ENCODE measurements around the gene ROR2.
"Not testable (repeated sequence)": the region's sequence is repeated elsewhere in the genome, so short reads cannot be mapped to it uniquely, and the experiment has no call there.

ROR2 gene

DNA sequence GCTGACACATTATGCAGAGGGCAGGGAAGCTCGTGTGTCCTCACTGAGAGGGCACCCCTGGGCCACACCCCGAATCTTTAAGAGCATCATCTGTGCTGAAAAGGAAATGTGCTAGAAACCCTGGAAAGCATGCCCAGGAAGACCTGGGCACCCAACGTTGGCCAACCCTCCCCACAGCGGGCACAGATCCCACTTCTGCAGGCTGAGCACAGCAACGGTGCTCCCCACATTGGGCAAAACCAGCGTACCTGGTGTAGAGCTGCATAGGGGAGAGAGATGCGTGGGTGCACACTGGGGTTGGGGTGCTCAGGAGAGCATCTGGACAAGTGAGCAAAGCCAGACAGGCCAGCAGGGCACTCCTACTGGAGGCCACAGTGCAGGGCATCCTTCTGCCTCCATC, 32.6 kb downstream of the ROR2 start:
- no peak for ATAC-seq
- DNase-seq = no peak
- H3K9me3 Mint-ChIP-seq = no peaks in the 10 kb centered on the region
- H3K27ac Mint-ChIP-seq = no peak overlapping the region
- H3K4me3 Mint-ChIP-seq = no peak overlapping the region
- peaks cover 35% of the 10 kb centered on the region for H3K27me3 Mint-ChIP-seq
- H3K4me1 Mint-ChIP-seq = no peaks in the 10 kb centered on the region

DNA sequence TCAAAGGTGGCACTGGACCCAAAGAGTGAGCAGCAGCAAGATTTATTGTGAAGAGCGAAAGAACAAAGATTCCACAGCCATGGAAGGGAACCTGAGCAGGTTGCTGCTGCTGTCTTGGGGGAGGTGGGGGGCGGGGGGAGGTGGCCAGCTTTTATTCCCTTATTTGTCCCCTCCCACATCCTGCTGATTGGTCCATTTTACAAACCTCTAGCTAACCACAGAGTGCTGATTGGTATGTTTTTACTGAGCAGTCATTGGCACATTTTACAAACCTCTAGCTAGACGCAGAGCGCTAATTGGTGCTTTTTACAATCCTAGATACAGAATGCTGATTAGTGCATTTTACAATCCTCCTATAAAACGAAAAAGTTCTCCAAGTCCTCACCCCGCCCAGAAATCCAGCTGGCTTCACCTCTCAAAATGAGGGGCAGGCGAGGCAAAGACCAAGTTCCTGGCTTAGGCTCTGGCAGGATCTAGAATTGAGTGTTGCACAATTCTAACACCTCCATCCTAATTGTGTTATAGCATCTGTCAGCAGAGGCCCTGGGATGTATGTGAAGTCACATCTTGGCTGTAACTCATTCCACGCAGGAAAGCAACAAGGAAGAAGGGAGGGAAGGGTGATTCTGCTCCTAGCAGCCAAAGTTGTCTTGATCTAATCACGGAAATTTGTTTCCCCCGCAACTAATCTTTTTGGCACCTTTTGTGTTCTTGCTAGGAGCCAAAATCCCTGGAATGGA, 34.3 kb downstream of the ROR2 start:
- Mint-ChIP-seq H3K4me3 (no peak overlapping the region), H3K27me3 (peaks cover 34% of the 10 kb centered on the region), H3K27ac (no peak overlapping the region), H3K9me3 (no peaks in the 10 kb centered on the region), H3K4me1 (no peaks in the 10 kb centered on the region)
- no peak for ATAC-seq
- no peak for DNase-seq

DNA sequence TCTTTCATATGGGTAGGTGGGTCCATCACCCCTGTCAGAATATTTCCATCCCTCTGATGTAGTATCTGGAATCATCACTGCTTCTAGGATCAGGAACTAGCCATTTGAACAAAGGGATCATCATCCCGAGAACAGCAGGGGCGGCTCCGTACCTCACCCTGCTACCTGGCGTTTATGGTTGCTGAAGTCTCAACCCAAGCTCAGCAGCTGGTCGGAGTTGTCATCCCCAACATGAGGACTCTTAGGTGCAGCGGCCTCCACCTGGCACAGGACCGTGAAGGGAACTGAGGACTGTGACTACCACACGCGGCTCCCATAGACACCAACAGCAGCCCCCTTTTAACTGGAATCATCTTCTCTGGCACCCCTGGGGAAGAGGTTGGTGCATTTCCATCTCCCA, 35.1 kb downstream of the ROR2 start:
- no peak overlapping the region for H3K4me3 Mint-ChIP-seq

DNA sequence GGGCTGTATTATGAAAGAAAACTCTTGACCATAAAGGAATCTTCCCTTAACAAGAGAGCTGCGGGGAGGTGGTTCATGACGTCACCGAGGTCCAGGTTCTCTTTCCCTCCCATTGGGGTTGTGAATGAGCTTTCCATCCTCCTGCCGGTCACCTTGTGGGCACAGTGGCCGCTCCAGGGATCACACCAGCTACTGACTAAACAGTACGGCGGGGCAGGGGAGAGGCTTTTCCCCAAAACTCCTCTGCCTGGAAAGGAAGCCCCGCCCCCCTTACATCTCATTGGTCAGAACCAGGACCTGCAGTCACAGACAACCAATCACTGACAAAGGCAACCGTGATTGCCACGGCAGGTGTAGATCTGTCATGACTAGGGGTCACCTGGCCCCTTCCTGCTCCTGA, 35.6 kb downstream of the ROR2 start:
- Mint-ChIP-seq H3K9me3 (no peaks in the 10 kb centered on the region), H3K27me3 (peaks cover 26% of the 10 kb centered on the region), H3K4me3 (no peak overlapping the region), H3K27ac (no peak overlapping the region), H3K4me1 (no peaks in the 10 kb centered on the region)
- ATAC-seq (no peak), DNase-seq (no peak)

More for the DNA sequence above, 35.1 kb downstream of the ROR2 start:
- H3K27ac Mint-ChIP-seq = peak overlapping the region in 1 of 2 donors; percentile 21
- ATAC-seq = no peak
- peaks cover 28% of the 10 kb centered on the region for H3K27me3 Mint-ChIP-seq
- DNase-seq = no peak
- no peaks in the 10 kb centered on the region for H3K4me1 Mint-ChIP-seq
- no peaks in the 10 kb centered on the region for H3K9me3 Mint-ChIP-seq

DNA sequence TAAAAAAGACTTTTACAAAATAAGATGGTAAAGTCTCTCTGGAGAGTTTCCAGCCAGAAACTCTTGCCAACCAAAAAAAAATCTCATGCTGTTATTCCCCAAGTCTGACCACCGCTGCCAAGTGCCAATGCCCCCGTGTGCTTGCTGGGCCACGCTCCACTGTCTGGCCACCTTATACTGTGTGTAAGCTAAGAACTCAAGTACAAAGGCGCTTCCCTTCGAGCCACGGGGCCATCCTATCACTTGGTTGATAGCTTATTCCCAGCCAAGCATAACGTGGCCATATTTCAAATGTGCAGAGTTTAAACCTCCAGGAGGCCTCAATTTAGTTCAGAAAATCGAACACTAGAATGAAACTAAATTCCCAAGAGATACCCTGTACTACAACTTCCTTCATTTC, 36.0 kb downstream of the ROR2 start:
- Mint-ChIP-seq H3K27me3 (peaks cover 22% of the 10 kb centered on the region), H3K4me3 (no peak overlapping the region), H3K27ac (no peak overlapping the region), H3K9me3 (no peaks in the 10 kb centered on the region), H3K4me1 (no peaks in the 10 kb centered on the region)
- ATAC-seq (no peak), DNase-seq (no peak)

DNA sequence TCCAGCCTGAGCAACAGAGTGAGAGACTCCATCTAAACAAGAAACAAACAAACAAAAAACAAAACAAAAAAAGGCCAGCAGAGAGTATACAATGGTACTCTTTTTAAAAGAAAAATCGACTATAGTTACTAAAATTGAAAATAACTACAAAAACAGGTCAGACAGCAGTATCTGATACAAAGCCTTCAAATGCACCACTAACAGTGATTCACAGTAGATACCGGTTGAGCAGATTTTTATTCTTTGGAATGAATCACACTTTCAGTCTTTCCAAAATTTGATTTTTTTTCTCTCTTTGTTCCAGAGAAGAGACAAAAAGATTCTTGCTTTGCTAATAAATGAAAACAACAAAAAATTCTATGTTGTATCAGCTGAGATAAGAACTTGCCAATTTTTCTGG, 36.9 kb downstream of the ROR2 start:
- no peaks in the 10 kb centered on the region for H3K4me1 Mint-ChIP-seq

DNA sequence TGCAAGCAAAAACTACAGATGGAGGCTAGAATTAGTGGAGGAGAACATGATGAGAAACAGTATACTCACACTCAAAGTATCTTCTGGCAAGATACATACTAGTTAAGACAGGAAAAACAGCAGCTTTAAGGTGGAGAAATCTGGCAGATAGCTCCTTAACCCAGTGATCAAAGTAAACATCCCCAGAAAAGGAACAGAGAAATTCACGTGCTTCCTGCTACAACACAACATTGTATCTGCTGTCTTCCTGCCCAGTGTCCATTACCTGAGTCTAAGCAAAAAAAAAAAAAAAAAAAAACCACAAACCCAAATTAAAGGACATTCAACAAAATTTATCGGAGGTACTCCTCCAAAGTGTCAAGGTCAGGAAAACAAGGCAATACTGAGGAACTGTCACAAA, 38.4 kb downstream of the ROR2 start:
- H3K4me1 Mint-ChIP-seq = peaks cover 12% of the 10 kb centered on the region
- DNase-seq = no peak
- ATAC-seq = no peak
- no peaks in the 10 kb centered on the region for H3K9me3 Mint-ChIP-seq
- H3K27ac Mint-ChIP-seq = no peak overlapping the region
- peaks cover 18% of the 10 kb centered on the region for H3K27me3 Mint-ChIP-seq
- no peak overlapping the region for H3K4me3 Mint-ChIP-seq

More for the DNA sequence above, 36.9 kb downstream of the ROR2 start:
- Mint-ChIP-seq H3K9me3 (no peaks in the 10 kb centered on the region), H3K27ac (no peak overlapping the region), H3K27me3 (peaks cover 19% of the 10 kb centered on the region), H3K4me3 (no peak overlapping the region)
- DNase-seq (no peak), ATAC-seq (no peak)

DNA sequence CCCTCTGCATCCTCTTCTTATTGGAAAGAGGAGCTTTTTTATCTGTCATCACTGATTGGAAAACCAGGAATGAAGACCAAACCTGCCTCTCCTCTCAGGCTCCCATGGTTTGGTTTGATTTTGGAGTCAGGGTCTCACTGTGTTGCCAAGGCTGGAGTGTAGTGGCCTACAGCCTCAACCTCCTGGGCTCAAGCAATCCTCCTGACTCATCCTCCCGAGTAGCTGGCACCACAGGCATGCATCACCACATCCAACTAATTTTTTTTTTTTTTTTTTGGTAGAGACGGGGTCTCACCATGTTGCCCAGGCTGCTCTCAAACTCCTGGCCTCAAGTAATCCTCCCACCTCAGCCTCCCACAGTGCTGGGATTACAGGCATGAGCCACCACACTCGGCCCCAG, 40.8 kb downstream of the ROR2 start:
- H3K9me3 Mint-ChIP-seq, H3K27ac Mint-ChIP-seq, ATAC-seq, H3K4me3 Mint-ChIP-seq, H3K27me3 Mint-ChIP-seq, DNase-seq: not testable (repeated sequence)
- H3K4me1 Mint-ChIP-seq = peaks cover 12% of the 10 kb centered on the region

DNA sequence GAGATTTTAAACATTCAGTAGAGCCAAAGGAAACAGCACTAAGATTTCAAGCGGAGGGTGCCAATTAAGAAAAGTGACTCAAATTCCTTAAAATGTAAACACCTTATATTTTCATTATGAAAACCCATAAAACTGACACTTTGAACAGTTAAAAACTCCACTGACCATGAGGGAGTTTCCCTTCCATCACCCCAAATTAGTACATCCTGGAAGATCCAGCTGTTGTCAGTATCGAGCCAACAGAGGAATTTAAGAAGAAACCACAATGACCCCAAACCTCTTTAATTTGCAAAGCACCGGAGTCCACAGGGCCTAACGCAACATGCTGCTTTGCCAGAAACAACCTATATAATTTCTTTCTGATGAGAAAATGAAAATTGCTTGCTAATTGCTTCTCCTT, 41.3 kb downstream of the ROR2 start:
- H3K27me3 Mint-ChIP-seq = no peaks in the 10 kb centered on the region
- peaks cover 12% of the 10 kb centered on the region for H3K4me1 Mint-ChIP-seq
- peak; percentile 36 for ATAC-seq

DNA sequence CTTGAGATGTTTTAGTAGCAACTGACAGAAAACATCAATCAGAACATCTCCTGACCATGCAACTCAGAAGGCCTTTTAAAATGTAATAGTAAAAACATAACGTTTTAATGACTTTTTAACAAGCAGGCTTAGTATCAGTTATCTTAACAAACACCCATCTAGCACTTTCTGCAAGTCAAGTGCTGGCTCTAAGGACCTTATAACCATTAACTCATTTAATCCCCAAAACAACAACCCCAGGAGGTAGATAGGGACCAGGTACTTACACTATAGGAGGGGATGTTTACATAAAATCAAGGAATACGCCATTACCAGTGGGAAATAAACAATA, 41.8 kb downstream of the ROR2 start:
- Mint-ChIP-seq H3K27me3 (no peaks in the 10 kb centered on the region), H3K27ac (no peak overlapping the region), H3K4me1 (peaks cover 12% of the 10 kb centered on the region), H3K4me3 (no peak overlapping the region), H3K9me3 (no peaks in the 10 kb centered on the region)
- ATAC-seq (no peak), DNase-seq (no peak)

More for the DNA sequence above, 41.3 kb downstream of the ROR2 start:
- DNase-seq = no peak
- Mint-ChIP-seq H3K9me3 (no peaks in the 10 kb centered on the region), H3K27ac (no peak overlapping the region), H3K4me3 (no peak overlapping the region)

DNA sequence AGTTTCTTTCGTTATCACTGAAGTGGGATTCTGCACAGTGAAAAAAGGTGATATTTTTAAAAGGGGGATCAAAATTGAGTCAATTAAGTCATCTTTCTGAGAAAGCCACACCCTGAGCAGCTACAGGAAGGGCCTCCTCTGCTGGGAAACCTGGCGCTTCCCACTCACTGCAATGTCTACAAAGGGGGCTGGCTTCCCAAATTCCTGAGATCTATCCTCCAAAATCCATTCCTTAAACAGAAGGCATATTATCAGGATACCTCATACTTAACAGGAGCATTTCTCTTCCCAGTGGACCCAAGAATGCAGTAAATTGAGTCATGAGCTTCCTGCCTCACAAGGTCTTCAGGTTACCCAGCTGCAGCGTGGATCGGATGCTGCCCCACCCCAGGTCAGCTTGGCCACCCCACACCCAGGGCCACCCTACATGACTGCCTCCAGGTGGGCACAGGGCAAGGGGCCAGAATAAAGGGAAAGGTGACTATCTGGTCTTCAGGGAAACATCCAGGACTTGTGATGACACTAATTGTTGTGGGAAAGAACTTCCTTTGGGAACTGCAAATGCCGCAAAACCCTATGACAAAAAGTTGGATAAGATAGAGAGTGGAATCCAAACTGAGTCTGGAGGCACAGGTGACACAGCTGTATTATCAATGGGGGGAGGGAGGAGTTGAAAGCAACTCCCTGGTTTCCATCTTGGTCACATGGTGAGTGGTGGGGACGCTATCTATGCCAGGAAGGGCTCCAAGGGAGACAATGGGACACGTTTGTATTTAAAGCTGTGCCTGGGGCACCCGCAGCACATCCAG, 42.3 kb downstream of the ROR2 start:
- Mint-ChIP-seq H3K4me3 (peak overlapping the region in 1 of 2 donors; percentile 46), H3K27ac (no peak overlapping the region), H3K27me3 (peaks cover 1% of the 10 kb centered on the region), H3K4me1 (peaks cover 12% of the 10 kb centered on the region), H3K9me3 (no peaks in the 10 kb centered on the region)
- DNase-seq (no peak), ATAC-seq (no peak)

DNA sequence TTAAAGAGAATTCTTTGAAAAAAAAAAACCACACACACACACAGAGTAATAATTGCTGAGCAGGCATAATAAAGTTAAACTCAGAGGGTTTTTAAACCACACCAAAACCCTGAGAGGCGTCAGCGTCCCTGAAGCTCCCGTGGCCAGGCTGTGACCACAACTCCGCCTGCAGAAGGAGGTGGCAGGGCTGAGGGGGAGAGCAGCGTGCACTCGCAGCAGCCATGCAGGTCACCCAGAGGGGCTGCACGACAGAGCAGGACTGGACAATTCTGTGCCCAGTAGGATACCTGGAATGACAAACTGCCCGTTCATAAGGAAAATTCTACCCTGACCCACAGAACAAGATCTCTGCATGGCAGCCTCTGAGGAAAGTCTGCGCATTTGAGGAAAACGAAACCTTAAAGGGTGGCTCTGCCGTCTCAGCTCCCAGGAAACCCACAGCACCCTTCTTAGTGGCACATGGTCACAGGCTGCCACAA, 44.0 kb downstream of the ROR2 start:
- Mint-ChIP-seq H3K4me1 (peaks cover 12% of the 10 kb centered on the region), H3K27me3 (peaks cover 5% of the 10 kb centered on the region), H3K27ac (peak overlapping the region in 1 of 2 donors; percentile 49), H3K4me3 (no peak overlapping the region), H3K9me3 (no peaks in the 10 kb centered on the region)
- DNase-seq (peak; percentile 52 to 62), ATAC-seq (peak; percentile 93)

DNA sequence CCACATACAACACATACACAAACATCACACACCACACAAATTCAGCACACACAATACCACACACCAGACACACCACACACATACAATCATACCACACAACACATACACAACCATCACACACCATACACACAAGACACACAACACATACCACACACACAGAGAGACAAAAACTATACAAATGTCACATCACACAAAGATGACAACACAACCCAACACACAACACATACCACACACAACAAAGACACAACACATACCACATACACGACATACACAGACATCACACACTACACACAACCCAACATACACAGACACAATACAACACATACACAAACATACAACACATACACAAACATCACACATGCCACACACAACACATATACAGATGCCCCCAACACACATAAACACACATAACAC, 44.8 kb downstream of the ROR2 start:
- Mint-ChIP-seq H3K27me3 (peaks cover 5% of the 10 kb centered on the region), H3K27ac (no peak overlapping the region), H3K9me3 (no peaks in the 10 kb centered on the region), H3K4me1 (peaks cover 12% of the 10 kb centered on the region), H3K4me3 (no peak overlapping the region)
- ATAC-seq (no peak), DNase-seq (no peak)

DNA sequence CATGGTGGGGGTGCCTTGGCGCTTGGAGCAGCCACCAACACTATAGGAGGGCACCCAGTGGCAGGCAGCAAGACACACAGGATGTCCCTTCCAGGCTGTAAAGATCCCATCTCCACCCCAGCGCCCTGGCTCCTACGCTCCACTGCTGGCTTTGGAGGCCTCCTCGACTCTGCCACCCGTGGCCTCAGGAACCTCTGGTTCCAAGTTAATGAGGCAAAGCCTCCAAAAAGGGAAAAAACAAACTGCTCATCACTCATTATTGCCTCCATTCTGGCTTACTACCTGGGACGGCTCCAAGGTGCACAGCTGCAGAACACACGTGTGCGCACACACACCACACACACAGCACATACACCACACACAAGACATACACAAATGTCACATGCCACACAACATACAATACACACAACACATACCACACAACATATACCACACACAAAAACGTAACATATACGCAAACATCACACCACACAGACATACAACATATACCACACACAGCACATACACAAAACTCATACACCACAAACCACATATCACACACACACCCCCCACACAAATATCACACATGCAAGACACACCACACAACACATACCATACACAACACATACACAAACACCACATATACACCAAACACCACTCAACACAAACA, 45.3 kb downstream of the ROR2 start:
- H3K27me3 Mint-ChIP-seq = peaks cover 5% of the 10 kb centered on the region
- peaks cover 12% of the 10 kb centered on the region for H3K4me1 Mint-ChIP-seq
- H3K27ac Mint-ChIP-seq = no peak overlapping the region
- no peak overlapping the region for H3K4me3 Mint-ChIP-seq
- no peaks in the 10 kb centered on the region for H3K9me3 Mint-ChIP-seq
- DNase-seq (no peak), ATAC-seq (no peak)

DNA sequence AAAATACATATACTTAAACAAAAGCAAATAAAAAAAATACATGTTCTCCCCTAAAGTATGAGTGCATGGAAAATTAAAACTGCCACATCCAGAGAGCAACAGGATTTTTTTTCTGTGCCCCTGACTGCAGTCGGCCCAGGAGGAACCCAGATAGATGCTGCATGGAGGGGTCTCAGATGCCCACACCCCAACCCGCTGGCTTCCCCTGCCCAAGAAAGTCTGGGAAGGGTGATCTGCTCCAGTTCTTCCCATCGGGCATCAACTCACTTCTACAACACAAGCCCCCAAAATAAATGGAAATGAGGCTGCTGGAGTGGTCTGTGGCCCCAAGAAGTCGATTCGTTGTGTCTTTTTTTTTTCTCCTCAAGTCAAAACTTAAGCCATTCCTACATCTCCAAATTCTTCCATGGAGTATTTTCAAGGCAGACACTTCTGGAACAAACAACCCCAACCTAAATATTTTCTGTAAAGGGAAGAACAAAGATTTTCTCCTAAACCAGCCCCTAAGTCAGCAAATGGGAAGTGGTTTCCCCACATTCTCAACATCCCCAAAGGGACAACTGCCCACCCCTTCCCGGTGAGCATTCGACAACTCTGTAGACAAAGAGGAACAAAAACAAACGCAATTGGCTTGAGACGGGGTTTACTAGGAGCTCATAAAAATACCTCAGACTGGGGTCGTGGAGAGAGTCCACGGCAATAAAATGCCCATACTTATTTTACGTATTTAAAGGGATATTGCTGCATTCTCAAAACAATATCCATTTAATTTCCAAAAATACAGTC, 46.7 kb downstream of the ROR2 start:
- Mint-ChIP-seq H3K4me3 (no peak overlapping the region), H3K27me3 (peaks cover 5% of the 10 kb centered on the region), H3K9me3 (no peaks in the 10 kb centered on the region), H3K27ac (no peak overlapping the region), H3K4me1 (peaks cover 12% of the 10 kb centered on the region)
- no peak for DNase-seq
- no peak for ATAC-seq

All from stimulated activated naive CD8-positive, alpha-beta T cell treated with anti-CD3 and anti-CD28 coated beads, Interleukin-15, amount 100 ng/mL, for 72 hours (primary cell).